NB4 (cell line): ENCODE measurements around the gene YLPM1.
A peak's percentile ranks its signal among the peaks of the same experiment; 100 is the strongest.

ENCODE experiments used
- DNase-seq: peaks from one replicate; pipeline ENCODE4 v3.0.0; 2010; ENCODE audit warnings: low read depth
- H3K4me3 ChIP-seq: one replicate; pipeline ENCODE4 v1.5.1; 2011; ENCODE audit warnings: mild to moderate bottlenecking, low read depth, low read length, moderate library complexity
- CTCF ChIP-seq: IDR thresholded peaks from one replicate; pipeline ENCODE4 v1.5.1; 2012; ENCODE audit warnings: low read depth, low read length
- MAX ChIP-seq: IDR thresholded peaks from 2 replicates; pipeline ENCODE4 v1.6.1; 2011; ENCODE audit warnings: low read depth, low read length
- MYC ChIP-seq: IDR thresholded peaks from 2 replicates; pipeline ENCODE4 v1.6.1; 2011; ENCODE audit warnings: low read depth, low read length
- POLR2A ChIP-seq: IDR thresholded peaks from 2 replicates; pipeline ENCODE4 v1.6.1; 2011; ENCODE audit warnings: mild to moderate bottlenecking; ENCODE audit not compliant: insufficient read length; ENCODE audit errors: extremely low read depth

The YLPM1 gene

GRCh38 chr14:74863274-74863673 is 100.2 kb downstream of the YLPM1 start:
- H3K4me3 ChIP-seq: no peak overlapping the region
- TF ChIP-seq POLR2A (no peak), MYC (no peak), MAX (no peak), CTCF (no peak)
- peak; percentile 55 for DNase-seq

- no peak for TF ChIP-seq CTCF
- TF ChIP-seq POLR2A: no peak
- TF ChIP-seq MYC: no peak
- no peak for TF ChIP-seq MAX
- no peak overlapping the region for H3K4me3 ChIP-seq
- no peak for DNase-seq
Measured at GRCh38 chr14:74864198-74864597, 101.1 kb downstream of the YLPM1 start.

GRCh38 chr14:74865156-74865555 is 102.0 kb downstream of the YLPM1 start:
- H3K4me3 ChIP-seq: no peak overlapping the region
- DNase-seq: no peak
- no peak for TF ChIP-seq POLR2A

- no peak overlapping the region for H3K4me3 ChIP-seq
- no peak for TF ChIP-seq MYC
- no peak for TF ChIP-seq POLR2A
- no peak for TF ChIP-seq CTCF
- TF ChIP-seq MAX: no peak
- DNase-seq: no peak
Measured at GRCh38 chr14:74866708-74867389, 103.7 kb downstream of the YLPM1 start.

GRCh38 chr14:74867673-74868072 is 104.6 kb downstream of the YLPM1 start:
- no peak for DNase-seq
- TF ChIP-seq MYC: no peak
- no peak for TF ChIP-seq POLR2A
- TF ChIP-seq MAX: no peak
- TF ChIP-seq CTCF: no peak
- no peak overlapping the region for H3K4me3 ChIP-seq

- DNase-seq: no peak
- no peak overlapping the region for H3K4me3 ChIP-seq
- TF ChIP-seq MAX (no peak), CTCF (no peak), POLR2A (no peak), MYC (no peak)
Measured at GRCh38 chr14:74868739-74869138, 105.6 kb downstream of the YLPM1 start.
